Vagina (tissue), 2 donors: ENCODE data around the gene KRTAP4-16. TPM values are rescaled to one million over a fixed set of nuclear protein-coding genes. Genes with fewer than 3 reads are reported as not detected.

Source experiments
- DNase-seq, 2 donors: peaks; one replicate each; pipeline ENCODE4 v3.0.0-alpha.2; 2017; ENCODE audit errors: extremely low spot score in 2 of 2
- H3K27ac ChIP-seq: fragments of 200-600 bp; sonication (generic); one replicate; pipeline ENCODE4 v1.5.1; 2019
- H3K27me3 ChIP-seq: fragments of 200-600 bp; sonication (generic); one replicate; pipeline ENCODE4 v1.5.1; 2019
- H3K36me3 ChIP-seq, 2 donors: fragments of 200-600 bp; sonication (generic); one replicate each; pipeline ENCODE4 v1.5.1; 2017 to 2019
- H3K4me1 ChIP-seq: fragments of 200-600 bp; sonication (generic); one replicate; pipeline ENCODE4 v1.5.1; 2019
- H3K4me3 ChIP-seq, 2 donors: fragments of 200-600 bp; sonication (generic); 1 replicate in 1 of 2; 2 replicates in 1 of 2; pipeline ENCODE4 v1.5.1; 2016 to 2019
- H3K9me3 ChIP-seq: fragments of 200-600 bp; sonication (generic); one replicate; pipeline ENCODE4 v1.5.1; 2019
- POLR2A ChIP-seq, 2 donors: fragments of 450-650 bp; IDR thresholded peaks; one replicate each; pipeline ENCODE4 v1.6.1; 2017; ENCODE audit warnings: antibody characterized with exemption in 2 of 2, mild to moderate bottlenecking in 2 of 2, moderate library complexity in 2 of 2
- POLR2AphosphoS5 ChIP-seq, 2 donors: sonication (generic); formaldehyde crosslinking; IDR thresholded peaks; one replicate each; pipeline ENCODE4 v1.9.0; 2017; ENCODE audit warnings: antibody characterized with exemption in 2 of 2, mild to moderate bottlenecking in 2 of 2, low read depth in 1 of 2; ENCODE audit not compliant: insufficient read depth in 1 of 2
- intact Hi-C: fragments of 100-400 bp; cut with DNase I; formaldehyde crosslinking; loops from one replicate; pipeline ENCODE4 v1.15.1; 2023
- total RNA-seq: library from RNA; depleted of rRNA; stranded (reverse); fragments of >200 nt; gene quantifications from one replicate; pipeline ENCODE4 v1.2.3, GENCODE V29; 2016
- TF ChIP-seq, protein P1 (sequence below), 3 experiments: fragments of 450-650 bp in 2 of 3; fragments of 200-600 bp in 1 of 3; sonication (generic) in 1 of 3; IDR thresholded peaks; one replicate each; pipeline ENCODE4 v1.5.1; 2017 to 2019; ENCODE audit warnings: antibody characterized with exemption in 3 of 3, mild to moderate bottlenecking in 2 of 3, moderate library complexity in 2 of 3

KRTAP4-16 gene
- total RNA-seq, 1 donor from 2014 or later: not detected

DNA sequence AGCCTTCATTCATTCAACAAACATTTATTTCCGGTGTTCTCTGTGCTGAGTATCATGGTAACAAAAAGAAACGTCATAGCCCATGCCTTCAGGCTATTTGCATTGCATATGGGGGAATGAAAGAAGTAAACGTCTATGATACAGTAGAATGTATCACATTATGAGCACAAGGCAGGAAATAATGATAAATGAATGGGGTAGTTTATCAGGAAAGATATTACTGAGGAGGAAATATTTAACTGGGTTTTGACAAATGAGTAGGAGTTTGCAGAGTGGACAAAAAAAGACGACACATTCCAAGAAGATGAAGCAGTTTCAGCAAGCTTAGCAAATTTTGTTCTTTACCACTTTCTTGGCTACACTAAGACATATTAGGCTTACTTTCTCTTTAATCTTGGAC lies 19.4 kb downstream of the KRTAP4-16 start:
- Histone ChIP-seq H3K27ac (no peak overlapping the region), H3K4me1 (no peaks in the 10 kb centered on the region), H3K36me3 (no peaks in the 10 kb centered on the region), H3K4me3 (no peak overlapping the region), H3K9me3 (no peaks in the 10 kb centered on the region), H3K27me3 (no peaks in the 10 kb centered on the region)
- DNase-seq: no peak
- TF ChIP-seq POLR2A (IDR thresholded peaks at IDR 0.05): no peak
- TF ChIP-seq, protein P1, sequence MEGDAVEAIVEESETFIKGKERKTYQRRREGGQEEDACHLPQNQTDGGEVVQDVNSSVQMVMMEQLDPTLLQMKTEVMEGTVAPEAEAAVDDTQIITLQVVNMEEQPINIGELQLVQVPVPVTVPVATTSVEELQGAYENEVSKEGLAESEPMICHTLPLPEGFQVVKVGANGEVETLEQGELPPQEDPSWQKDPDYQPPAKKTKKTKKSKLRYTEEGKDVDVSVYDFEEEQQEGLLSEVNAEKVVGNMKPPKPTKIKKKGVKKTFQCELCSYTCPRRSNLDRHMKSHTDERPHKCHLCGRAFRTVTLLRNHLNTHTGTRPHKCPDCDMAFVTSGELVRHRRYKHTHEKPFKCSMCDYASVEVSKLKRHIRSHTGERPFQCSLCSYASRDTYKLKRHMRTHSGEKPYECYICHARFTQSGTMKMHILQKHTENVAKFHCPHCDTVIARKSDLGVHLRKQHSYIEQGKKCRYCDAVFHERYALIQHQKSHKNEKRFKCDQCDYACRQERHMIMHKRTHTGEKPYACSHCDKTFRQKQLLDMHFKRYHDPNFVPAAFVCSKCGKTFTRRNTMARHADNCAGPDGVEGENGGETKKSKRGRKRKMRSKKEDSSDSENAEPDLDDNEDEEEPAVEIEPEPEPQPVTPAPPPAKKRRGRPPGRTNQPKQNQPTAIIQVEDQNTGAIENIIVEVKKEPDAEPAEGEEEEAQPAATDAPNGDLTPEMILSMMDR (IDR thresholded peaks at IDR 0.05): no peak
- no peak for TF ChIP-seq POLR2AphosphoS5 (IDR thresholded peaks at IDR 0.05; ENCODE audit: insufficient read depth in 1 of 2, low read depth in 1 of 2)
- intact Hi-C loops: no loop called here

DNA sequence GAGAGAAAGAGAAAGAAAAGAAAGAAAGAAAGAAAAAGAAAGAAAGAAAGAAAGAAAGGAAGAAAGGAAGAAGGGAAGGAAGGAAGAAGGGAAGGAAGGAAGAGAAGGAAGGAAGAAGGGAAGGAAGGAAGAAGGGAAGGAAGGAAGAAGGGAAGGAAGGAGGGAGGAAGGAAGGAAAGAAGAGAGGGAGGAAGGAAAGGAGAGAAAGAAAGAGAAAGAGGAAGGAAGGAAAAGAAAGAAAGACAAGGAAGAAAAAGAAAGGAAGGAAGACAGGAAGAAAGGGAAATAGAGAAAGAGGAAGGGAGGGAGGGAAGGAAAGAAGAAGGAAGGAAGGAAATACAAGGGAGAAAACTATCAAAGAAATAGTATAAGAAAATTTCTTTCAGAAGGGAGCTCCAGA lies 25.2 kb downstream of the KRTAP4-16 start:
- no peak overlapping the region for H3K4me3 ChIP-seq
- intact Hi-C loops: no loop called here
- no peak for DNase-seq
- no peak overlapping the region for H3K27ac ChIP-seq
- H3K27me3 ChIP-seq: no peaks in the 10 kb centered on the region
- H3K36me3 ChIP-seq: no peaks in the 10 kb centered on the region
- TF ChIP-seq POLR2AphosphoS5 (IDR thresholded peaks at IDR 0.05; ENCODE audit: insufficient read depth in 1 of 2, low read depth in 1 of 2) (no peak), POLR2A (IDR thresholded peaks at IDR 0.05) (no peak)
- TF ChIP-seq, protein P1 (IDR thresholded peaks at IDR 0.05): no peak
- no peaks in the 10 kb centered on the region for H3K4me1 ChIP-seq
- no peaks in the 10 kb centered on the region for H3K9me3 ChIP-seq

DNA sequence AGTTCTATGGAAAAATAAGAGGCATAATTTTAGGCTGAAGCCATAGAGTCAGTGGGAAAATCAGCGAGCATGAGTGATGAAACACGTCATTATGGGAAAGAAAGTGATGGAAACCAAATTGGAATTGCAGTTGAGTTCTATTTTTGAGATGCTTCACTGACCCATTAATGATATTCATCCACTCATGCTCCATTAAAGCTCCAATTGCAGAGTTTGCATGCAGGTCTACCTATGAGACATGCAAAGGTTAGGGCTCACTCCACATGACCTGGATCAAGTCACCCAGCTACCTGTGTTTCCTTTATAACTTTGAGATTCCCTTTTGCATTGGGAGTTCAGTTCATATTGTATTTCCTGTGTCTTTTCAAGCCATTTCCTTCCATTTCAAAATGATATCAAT lies 28.3 kb downstream of the KRTAP4-16 start:
- Histone ChIP-seq H3K27ac (no peak overlapping the region), H3K27me3 (no peaks in the 10 kb centered on the region), H3K36me3 (no peaks in the 10 kb centered on the region), H3K4me3 (no peak overlapping the region), H3K9me3 (no peaks in the 10 kb centered on the region), H3K4me1 (no peaks in the 10 kb centered on the region)
- no peak for DNase-seq
- TF ChIP-seq, protein P1 (IDR thresholded peaks at IDR 0.05): no peak
- TF ChIP-seq POLR2A (IDR thresholded peaks at IDR 0.05): no peak
- no peak for TF ChIP-seq POLR2AphosphoS5 (IDR thresholded peaks at IDR 0.05; ENCODE audit: insufficient read depth in 1 of 2, low read depth in 1 of 2)
- intact Hi-C loops: no loop called here

DNA sequence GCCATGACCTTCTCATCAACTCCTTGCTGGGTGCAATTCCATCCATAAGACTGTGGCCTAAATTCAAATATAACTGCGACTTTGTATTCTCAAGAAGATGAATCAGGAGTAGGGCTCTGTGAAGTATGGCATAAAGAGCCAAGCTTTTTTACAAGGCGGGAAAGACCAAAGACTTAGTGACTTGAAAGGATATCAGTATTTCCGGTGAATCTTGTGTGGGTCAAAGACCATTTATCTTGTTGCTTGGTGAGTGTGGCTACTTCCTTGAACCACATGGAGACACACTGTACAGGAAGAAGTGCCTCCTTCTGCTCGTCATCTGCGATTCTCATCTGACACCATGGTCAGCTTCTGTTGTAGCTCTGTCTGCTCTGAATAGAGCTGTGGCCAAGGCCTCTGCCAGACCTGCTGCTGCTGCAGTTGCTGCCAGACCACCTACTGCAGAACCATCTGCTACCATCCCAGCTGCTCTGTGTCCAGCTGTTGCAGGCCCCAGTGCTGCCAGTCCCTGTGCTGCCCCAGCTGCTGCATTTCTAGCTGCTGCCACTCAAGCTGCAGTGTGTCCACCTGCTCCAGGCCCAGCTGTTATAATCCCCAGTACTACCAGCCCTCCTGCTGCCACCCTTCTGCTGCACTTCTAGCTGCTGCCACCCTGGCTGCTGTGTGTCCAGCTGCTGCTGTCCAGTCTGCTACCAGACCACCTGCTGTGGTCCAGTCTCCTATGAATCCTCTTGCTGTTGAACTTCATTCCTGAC lies 30.2 kb downstream of the KRTAP4-16 start:
- H3K27ac ChIP-seq: no peak overlapping the region
- H3K4me3 ChIP-seq: no peak overlapping the region
- H3K4me1 ChIP-seq: no peaks in the 10 kb centered on the region
- DNase-seq: no peak
- intact Hi-C loops: no loop called here
- no peak for TF ChIP-seq POLR2AphosphoS5 (IDR thresholded peaks at IDR 0.05; ENCODE audit: insufficient read depth in 1 of 2, low read depth in 1 of 2)
- TF ChIP-seq, protein P1 (IDR thresholded peaks at IDR 0.05): no peak
- no peak for TF ChIP-seq POLR2A (IDR thresholded peaks at IDR 0.05)
- no peaks in the 10 kb centered on the region for H3K27me3 ChIP-seq
- no peaks in the 10 kb centered on the region for H3K36me3 ChIP-seq
- no peaks in the 10 kb centered on the region for H3K9me3 ChIP-seq

DNA sequence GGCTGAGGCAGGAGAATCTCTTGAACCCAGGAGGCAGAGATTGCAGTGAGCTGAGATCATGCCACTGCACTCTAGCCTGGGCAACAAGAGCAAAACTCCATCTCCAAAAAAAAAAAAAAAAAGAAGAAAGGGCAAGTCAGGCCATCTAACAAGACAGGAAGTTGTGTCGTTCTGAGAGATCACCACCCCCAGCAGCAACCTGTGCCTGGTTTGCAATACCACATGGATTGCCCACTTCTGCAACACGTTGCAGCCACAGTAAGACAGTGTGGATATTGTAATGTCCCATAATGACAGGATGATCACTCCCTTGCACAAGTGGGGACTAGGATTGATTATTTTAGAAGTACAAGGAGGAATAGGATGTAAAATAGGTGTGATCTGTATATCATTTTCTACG lies 33.0 kb downstream of the KRTAP4-16 start:
- intact Hi-C loops: no loop called here
- no peaks in the 10 kb centered on the region for H3K27me3 ChIP-seq

More for the DNA sequence above, 33.0 kb downstream of the KRTAP4-16 start:
- TF ChIP-seq POLR2AphosphoS5 (IDR thresholded peaks at IDR 0.05; ENCODE audit: insufficient read depth in 1 of 2, low read depth in 1 of 2): no peak
- TF ChIP-seq, protein P1 (IDR thresholded peaks at IDR 0.05): no peak
- TF ChIP-seq POLR2A (IDR thresholded peaks at IDR 0.05): no peak
- no peaks in the 10 kb centered on the region for H3K9me3 ChIP-seq
- no peaks in the 10 kb centered on the region for H3K4me1 ChIP-seq
- H3K36me3 ChIP-seq: no peaks in the 10 kb centered on the region
- DNase-seq: no peak
- no peak overlapping the region for H3K4me3 ChIP-seq
- no peak overlapping the region for H3K27ac ChIP-seq
